Measurements from ENCODE around the gene TNFRSF4.

DNA sequence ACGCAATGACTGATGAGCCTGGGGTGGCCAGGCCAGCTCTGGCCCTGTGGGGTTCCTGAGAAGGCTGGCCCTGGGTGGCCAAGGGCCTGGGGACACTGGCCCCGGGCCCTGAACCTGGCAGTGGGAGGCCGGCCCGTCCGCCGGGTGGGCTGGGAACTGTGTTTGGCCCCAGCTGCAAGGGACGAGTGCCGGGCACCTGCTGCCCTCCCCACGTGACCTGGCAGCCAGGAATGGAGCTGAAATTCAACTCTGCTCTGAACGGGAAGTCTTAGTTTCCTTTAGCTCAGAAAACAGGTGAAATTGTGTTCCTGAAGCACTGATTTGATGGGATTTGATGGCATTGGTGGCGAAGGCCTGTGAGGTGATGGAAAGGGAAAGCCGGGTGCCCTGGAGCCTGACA, 48.5 kb downstream of the TNFRSF4 start:
- TF ChIP-seq CTCF (conservative IDR thresholded peaks at IDR 0.05; ENCODE audit: low read length): no peak
- no peak for TF ChIP-seq EZH2phosphoT487 (IDR thresholded peaks at IDR 0.05; ENCODE audit: borderline replicate concordance, low read depth, low read length)

Data from OCI-LY7 (cell line).